Ovary (tissue), 9 donors: ENCODE data around the gene SLC25A53. TPM values are rescaled to one million over a fixed set of nuclear protein-coding genes. Genes with fewer than 3 reads are reported as not detected.
"Not testable (repeated sequence)": the region's sequence is repeated elsewhere in the genome, so short reads cannot be mapped to it uniquely, and the experiment has no call there.

ENCODE experiments used
- DNase-seq, 5 donors: peaks; one replicate each; pipeline ENCODE4 v3.0.0-alpha.2; 2019 to 2020
- H3K27ac ChIP-seq, 2 donors: fragments of 200-600 bp; one replicate each; pipeline versions ENCODE4 v1.5.1 to v1.8.0; 2019 to 2022
- H3K27me3 ChIP-seq: fragments of 200-600 bp; one replicate; pipeline ENCODE4 v1.8.0; 2022
- H3K36me3 ChIP-seq: fragments of 200-600 bp; sonication (generic); one replicate; pipeline ENCODE4 v1.5.1; 2019
- H3K4me1 ChIP-seq: one replicate; pipeline ENCODE4 v1.8.1; 2013; ENCODE audit warnings: mild to moderate bottlenecking, moderate library complexity; ENCODE audit not compliant: insufficient read depth
- H3K4me3 ChIP-seq: fragments of 200-600 bp; sonication (generic); one replicate; pipeline ENCODE4 v1.5.1; 2017
- H3K9me3 ChIP-seq, 2 donors: fragments of 200-600 bp in 1 of 2; sonication (generic) in 1 of 2; one replicate each; pipeline versions ENCODE4 v1.5.1 to v1.8.1; 2013 to 2019; ENCODE audit warnings: mild to moderate bottlenecking in 1 of 2, moderate library complexity in 1 of 2
- WGBS, 3 donors: extraction: QIAGEN DNeasy Blood & Tissue Kit in 1 of 3; methylation state at CpG; one replicate each; pipeline versions ENCODE4 v1.1.5 to v1.1.7; 2013 to 2017; 5-methylcytosine and 5-hydroxymethylcytosine counted together
- intact Hi-C, 4 donors: fragments of 100-400 bp; cut with DNase I; formaldehyde crosslinking; loops; one replicate each; pipeline versions ENCODE4 v1.11.0 to v1.15.1; 2022 to 2023
- polyA plus RNA-seq, 2 donors: library from polyadenylated mRNA; stranded (reverse); fragments of 200-250 nt in 1 of 2; fragments of 350-450 nt in 1 of 2; fragmentation: Illumina TruSeq in 1 of 2; extraction: RNeasy Lipid Tissue Mini Kit (QIAGEN cat#74804) in 1 of 2; gene quantifications; one replicate each; pipeline ENCODE4 v1.2.3, GENCODE V29; 2013 to 2014
- total RNA-seq, 7 donors: library from RNA; depleted of rRNA in 2 of 7; stranded (reverse); fragments of >200 nt in 2 of 7; fragmentation: NEBNext Ultra II Directional in 3 of 7; extraction: Animal tissue kit (Norgen Biotek cat#: 25700) in 3 of 7; gene quantifications; one replicate each; pipeline versions ENCODE4 v1.1.0 to v1.2.4, GENCODE V29; 2016 to 2023
- donor health status: DM: no; HTN: no; CAD: no; lungs with moderate emphysema.
- donor health status: DM: no; HTN: no; CAD: no.
- donor health status: Bipolar disorder and iron deficiency.
- donor health status: DM: yes; HTN: yes; CAD: no.
- donor health status: DM: no; HTN: no; CAD: no.
- donor health status: DM: yes; HTN: yes; CAD: no.

Gene SLC25A53
- total and polyA plus RNA-seq, 9 donors, result 7.8 to 15.1 (median 12.6) TPM

- H3K27ac ChIP-seq, H3K9me3 ChIP-seq, H3K4me3 ChIP-seq, H3K36me3 ChIP-seq, H3K4me1 ChIP-seq, H3K27me3 ChIP-seq, intact Hi-C loops, DNase-seq: not testable (repeated sequence)
- WGBS, 3 donors, result 89 to 100% methylated on average over 6 to 9 of the region's 18 CpGs; no CpG with 5 or more reads in 1 of the 3 donors
Observed at GRCh38 chrX:104062636-104063035, 94.2 kb downstream of the SLC25A53 start.

GRCh38 chrX:104054956-104055355 is 101.9 kb downstream of the SLC25A53 start:
- H3K4me1 ChIP-seq, H3K4me3 ChIP-seq, intact Hi-C loops, H3K36me3 ChIP-seq, H3K9me3 ChIP-seq, H3K27ac ChIP-seq, H3K27me3 ChIP-seq, DNase-seq: not testable (repeated sequence)
- no CpG with 5 or more reads among the region's 13 CpGs for WGBS, 3 donors

Other genes with a start within 250 kb of the SLC25A53 start
- gene TMSB15B, start 194.4 kb downstream of the SLC25A53 start, total RNA-seq, result 10 to 100 TPM; 10.5 to 19.9 (median 14.3) TPM
- 10 to 100 TPM in 1 of 2 donors, 1 to 10 TPM in 1; 5.5 to 27.6 TPM for gene TMSB15B, start 194.4 kb downstream of the SLC25A53 start, polyA plus RNA-seq
- gene H2BW1, start 143.3 kb downstream of the SLC25A53 start, total RNA-seq, result not detected
- not detected for gene H2BW1, start 143.3 kb downstream of the SLC25A53 start, polyA plus RNA-seq
- under 1 TPM in 1 of 7 donors, not detected in 6; 0.12 TPM for gene H2BW2, start 117.1 kb downstream of the SLC25A53 start, total RNA-seq
- gene H2BW2, start 117.1 kb downstream of the SLC25A53 start, polyA plus RNA-seq, result not detected
- gene TMSB15C, start 80.8 kb downstream of the SLC25A53 start, total RNA-seq, result 10 to 100 TPM in 2 of 7 donors, 1 to 10 TPM in 5; 3.6 to 14.9 (median 8.4) TPM
- 10 to 100 TPM in 1 of 2 donors, 1 to 10 TPM in 1; 7.0 to 11.3 TPM for gene TMSB15C, start 80.8 kb downstream of the SLC25A53 start, polyA plus RNA-seq
- gene ZCCHC18, start 44.5 kb downstream of the SLC25A53 start, total RNA-seq, result 10 to 100 TPM in 2 of 7 donors, 1 to 10 TPM in 5; 2.5 to 16.5 (median 6.6) TPM
- gene ZCCHC18, start 44.5 kb downstream of the SLC25A53 start, polyA plus RNA-seq, result 1 to 10 TPM; 4.1 to 9.4 TPM
- gene FAM199X, start 9.4 kb upstream of the SLC25A53 start, total RNA-seq, result 10 to 100 TPM; 17.2 to 25.8 (median 19.1) TPM
- gene FAM199X, start 9.4 kb upstream of the SLC25A53 start, polyA plus RNA-seq, result 10 to 100 TPM in 1 of 2 donors, 1 to 10 TPM in 1; 9.0 to 14.5 TPM
- gene ESX1, start 97.9 kb upstream of the SLC25A53 start, total RNA-seq, result not detected
- not detected for gene ESX1, start 97.9 kb upstream of the SLC25A53 start, polyA plus RNA-seq